NT2/D1 (cell line): Measurements from ENCODE around the gene FBXW7.

Experiments
- SUZ12 ChIP-seq: IDR thresholded peaks from 2 replicates; pipeline ENCODE4 v1.6.1; 2011; ENCODE audit not compliant: insufficient read length, insufficient read depth; ENCODE audit errors: extremely low read depth
- YY1 ChIP-seq: IDR thresholded peaks from 2 replicates; pipeline ENCODE4 v1.6.1; 2011; ENCODE audit not compliant: insufficient read length, insufficient read depth
- ZNF274 ChIP-seq: IDR thresholded peaks from 2 replicates; pipeline ENCODE4 v1.6.1; 2011; ENCODE audit warnings: mild to moderate bottlenecking, low read depth, low read length

DNA sequence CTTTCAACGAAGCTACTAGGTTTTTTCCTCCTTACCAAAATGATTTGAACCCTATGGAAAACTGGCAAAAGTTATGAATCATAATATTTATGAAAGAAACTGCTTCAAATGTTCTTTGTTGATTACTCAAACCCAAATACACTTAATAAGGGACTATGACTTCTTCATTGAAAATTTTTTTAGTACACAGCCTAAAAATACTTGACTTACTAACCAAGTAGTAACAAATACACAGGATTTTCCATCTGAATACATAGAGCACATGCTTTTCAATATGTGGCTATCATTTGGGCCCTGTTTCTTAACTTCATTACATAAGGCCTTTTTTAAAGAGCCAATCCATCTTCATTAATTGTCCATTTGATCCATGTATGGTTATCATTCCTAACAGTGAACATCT is 171.5 kb downstream of the FBXW7 start:
- TF ChIP-seq ZNF274 (no peak), SUZ12 (no peak), YY1 (no peak)
